CD4-positive, alpha-beta T cell treated with Interleukin-15 for 1 hour (primary cell): Measurements from ENCODE around the gene PIM3.
A peak's percentile ranks its signal among the peaks of the same experiment; 100 is the strongest.

ENCODE experiments used
- DNase-seq: peaks from one replicate; pipeline ENCODE4 v3.0.0-alpha.2; 2020

Gene PIM3

DNA sequence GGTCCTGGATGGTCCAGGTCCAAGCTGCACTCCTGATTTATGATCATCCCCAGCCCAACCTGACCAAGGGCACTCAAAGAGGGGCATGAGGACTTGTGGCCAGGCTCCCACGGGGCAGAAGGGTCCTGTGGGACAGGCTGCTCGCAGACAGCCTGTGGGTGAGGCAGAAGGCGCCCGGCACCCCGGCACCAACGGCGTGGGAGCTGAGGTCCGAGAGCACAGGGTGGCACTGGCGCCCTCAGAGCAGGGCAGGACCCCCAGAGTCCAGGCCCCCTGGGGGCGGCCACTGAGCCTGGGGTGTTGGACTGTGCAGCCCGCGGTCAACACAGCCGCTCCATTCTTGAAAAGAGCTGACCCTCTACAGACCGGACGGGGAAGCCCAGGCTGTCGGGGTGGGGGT, 48.7 kb downstream of the PIM3 start:
- no peak for DNase-seq

GRCh38 chr22:50009765-50010675, 49.4 kb downstream of the PIM3 start:
- no peak for DNase-seq

- DNase-seq = peak; percentile 82
Observed at GRCh38 chr22:50010676-50011446, 50.3 kb downstream of the PIM3 start.

DNA sequence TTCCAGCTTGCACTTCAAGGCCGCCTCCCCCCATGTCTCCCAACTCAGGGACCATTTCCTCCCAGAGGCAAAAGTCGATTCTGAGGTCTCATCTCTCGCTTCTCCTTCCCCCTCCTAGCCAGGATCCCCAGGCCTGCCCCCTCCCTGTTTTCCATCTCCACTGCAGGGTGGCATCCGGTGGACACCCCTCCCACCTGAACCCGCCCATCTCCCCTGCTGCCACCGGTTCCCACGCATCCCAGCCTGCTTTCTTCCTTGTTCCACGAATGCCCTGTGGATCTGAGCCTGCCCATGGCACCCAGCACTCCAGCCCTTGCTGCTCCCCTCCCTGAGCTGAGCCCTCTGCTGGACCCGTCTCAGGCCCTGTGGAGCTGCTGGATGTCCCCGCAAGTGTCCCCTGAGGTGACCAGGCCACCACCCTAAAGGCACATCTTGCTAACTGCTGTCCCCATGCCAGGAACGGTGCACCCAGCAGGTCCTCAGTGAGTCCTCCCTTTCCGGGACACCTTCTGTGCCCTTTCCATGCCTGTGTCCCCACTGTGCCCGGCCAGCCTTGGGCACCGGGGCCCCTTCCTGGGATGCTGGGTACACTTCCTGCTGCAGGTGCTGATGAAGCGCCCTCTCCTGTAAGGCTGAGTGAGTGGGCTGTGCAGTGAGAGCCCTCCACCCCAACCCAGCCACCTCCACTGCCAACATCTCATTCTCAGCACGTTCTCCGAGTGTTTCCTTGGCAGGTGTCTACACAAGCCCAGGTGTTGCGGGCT, 51.1 kb downstream of the PIM3 start:
- DNase-seq = no peak

- no peak for DNase-seq
Observed at GRCh38 chr22:50012211-50013181, 51.9 kb downstream of the PIM3 start, which contains the start of gene IL17REL. IL17REL (minus strand) TSS chr22:50012765; CDS start chr22:50012646, 119 bp downstream.
